GM10266 (cell line): ENCODE data around the gene DICER1.

Experiments used
- DNase-seq: peaks from one replicate; pipeline ENCODE4 v3.0.0; 2012; ENCODE audit errors: extremely low spot score
- CTCF ChIP-seq: IDR thresholded peaks from 2 replicates; pipeline ENCODE4 v1.5.1; 2012; ENCODE audit warnings: mild to moderate bottlenecking, low read depth; ENCODE audit not compliant: control insufficient read depth, insufficient read depth; ENCODE audit errors: missing control alignments

The DICER1 gene

DNA sequence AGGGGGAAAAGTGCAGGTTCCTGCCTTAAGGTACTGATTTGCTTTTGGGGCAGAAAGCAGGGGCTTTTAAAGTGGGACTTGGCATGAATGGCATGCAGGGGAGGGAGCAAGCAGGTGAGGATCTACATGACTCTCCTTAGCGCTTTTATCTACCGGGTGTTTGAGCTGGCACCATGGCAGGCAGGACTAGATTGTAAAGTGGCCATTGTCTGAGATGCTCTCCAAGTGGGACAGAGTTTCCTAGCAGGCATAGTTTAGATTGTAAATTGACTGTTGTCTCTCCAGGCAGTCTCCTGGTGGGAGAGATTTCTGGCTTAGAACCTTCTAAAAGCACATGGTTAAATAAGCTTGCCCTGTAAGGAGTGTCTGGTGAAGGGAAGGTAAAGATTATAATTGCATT is 5.3 kb upstream of the DICER1 start:
- no peak for TF ChIP-seq CTCF
- no peak for DNase-seq

DNA sequence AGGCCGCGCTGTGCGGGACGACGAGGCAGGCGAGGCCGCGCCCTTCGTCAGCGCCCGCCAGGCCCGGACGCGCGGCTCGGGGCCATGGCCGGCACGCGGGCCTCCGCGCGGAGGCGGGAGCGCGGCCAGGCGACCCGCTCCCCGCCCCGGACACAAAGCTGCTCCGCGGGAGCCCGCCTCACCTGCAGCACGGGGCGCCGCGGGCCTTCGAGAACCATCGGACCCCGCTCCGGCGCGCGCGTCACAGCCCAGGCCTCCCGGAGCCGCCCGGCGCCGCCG is 342 bp downstream of the DICER1 start:
- DNase-seq = no peak
- no peak for TF ChIP-seq CTCF

- DNase-seq = peak; percentile 35
- TF ChIP-seq CTCF = no peak
Observed at GRCh38 chr14:95156161-95157047, 925 bp downstream of the DICER1 start.

GRCh38 chr14:95155045-95155444 is 2.3 kb downstream of the DICER1 start:
- no peak for TF ChIP-seq CTCF
- DNase-seq = no peak

DNA sequence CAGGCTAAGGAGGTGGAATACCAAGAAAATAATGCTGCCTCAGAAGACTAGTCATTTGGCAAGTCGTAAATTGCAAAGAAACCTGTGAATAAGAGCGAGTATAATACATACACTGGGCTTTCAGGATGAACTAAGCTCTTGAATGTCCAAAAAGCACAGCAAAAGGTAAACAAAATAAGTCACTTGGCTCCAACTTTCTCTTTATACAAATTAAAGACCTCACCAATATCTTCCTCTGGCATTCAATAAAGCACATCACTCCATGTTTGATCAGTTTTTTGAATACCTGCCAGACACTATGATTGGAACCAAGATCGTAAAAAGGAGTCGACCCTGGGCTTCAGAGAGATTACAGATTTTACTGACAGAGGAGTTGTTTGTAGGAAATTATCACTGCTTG is 3.5 kb downstream of the DICER1 start:
- TF ChIP-seq CTCF = no peak
- DNase-seq = no peak

GRCh38 chr14:95151561-95151960 is 5.8 kb downstream of the DICER1 start:
- DNase-seq = no peak
- TF ChIP-seq CTCF = no peak

DNA sequence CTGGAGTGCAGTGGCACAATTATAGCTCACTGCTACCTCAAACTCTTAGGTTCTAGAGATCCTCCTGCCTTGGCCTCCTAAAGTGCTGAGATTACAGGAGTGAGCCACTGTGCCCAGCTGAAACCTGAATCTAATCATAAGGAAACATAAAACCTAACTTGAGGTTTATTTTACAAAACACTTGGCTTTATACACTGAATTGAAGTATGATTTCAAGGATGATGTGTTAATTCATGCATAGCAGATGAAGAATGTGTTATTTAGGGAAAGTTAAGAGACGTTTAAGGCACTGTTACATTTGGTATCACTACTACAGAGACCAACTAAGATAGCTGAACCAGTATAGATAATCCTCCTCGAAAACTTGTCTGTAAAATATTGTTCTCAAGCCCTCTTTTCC is 6.4 kb downstream of the DICER1 start:
- no peak for DNase-seq
- no peak for TF ChIP-seq CTCF
